GM20000 (cell line): ENCODE measurements around the gene VAT1.
"Not testable (repeated sequence)": the region's sequence is repeated elsewhere in the genome, so short reads cannot be mapped to it uniquely, and the experiment has no call there.

ENCODE experiments used
- DNase-seq: peaks from one replicate; pipeline ENCODE4 v3.0.0; 2012; ENCODE audit warnings: low spot score
- TF ChIP-seq, protein P1 (sequence below): IDR thresholded peaks from 2 replicates; pipeline ENCODE4 v1.5.1; 2012; ENCODE audit warnings: mild to moderate bottlenecking, control low read depth; ENCODE audit errors: extremely low read depth, missing control alignments

The VAT1 gene

DNA sequence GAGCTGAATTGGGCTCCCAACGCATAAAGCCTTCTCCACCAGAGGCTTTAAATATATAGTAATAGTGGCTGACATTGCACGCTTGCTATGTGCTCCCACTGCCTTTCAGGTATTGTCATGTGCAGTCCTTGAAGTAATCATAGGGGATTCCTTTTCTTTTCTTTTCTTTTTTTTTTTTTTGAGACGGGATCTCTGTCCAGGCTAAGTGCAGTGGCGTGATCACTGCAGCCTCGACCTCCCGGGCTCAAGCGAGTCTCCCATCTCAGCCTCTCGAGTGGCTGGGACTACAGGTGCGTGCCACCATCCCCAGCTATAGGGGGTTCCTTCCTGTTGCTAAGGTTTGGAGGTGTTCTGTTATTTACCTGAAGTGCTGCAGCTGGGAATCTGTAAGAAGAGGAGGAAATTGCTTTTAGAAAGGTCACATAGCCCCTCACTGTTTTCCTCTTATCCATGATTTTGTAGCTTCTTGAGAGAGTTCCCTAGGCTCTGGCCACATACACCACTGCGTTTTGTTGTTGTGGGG, 23.1 kb downstream of the VAT1 start:
- TF ChIP-seq, protein P1, sequence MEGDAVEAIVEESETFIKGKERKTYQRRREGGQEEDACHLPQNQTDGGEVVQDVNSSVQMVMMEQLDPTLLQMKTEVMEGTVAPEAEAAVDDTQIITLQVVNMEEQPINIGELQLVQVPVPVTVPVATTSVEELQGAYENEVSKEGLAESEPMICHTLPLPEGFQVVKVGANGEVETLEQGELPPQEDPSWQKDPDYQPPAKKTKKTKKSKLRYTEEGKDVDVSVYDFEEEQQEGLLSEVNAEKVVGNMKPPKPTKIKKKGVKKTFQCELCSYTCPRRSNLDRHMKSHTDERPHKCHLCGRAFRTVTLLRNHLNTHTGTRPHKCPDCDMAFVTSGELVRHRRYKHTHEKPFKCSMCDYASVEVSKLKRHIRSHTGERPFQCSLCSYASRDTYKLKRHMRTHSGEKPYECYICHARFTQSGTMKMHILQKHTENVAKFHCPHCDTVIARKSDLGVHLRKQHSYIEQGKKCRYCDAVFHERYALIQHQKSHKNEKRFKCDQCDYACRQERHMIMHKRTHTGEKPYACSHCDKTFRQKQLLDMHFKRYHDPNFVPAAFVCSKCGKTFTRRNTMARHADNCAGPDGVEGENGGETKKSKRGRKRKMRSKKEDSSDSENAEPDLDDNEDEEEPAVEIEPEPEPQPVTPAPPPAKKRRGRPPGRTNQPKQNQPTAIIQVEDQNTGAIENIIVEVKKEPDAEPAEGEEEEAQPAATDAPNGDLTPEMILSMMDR = no peak
- DNase-seq = no peak

DNA sequence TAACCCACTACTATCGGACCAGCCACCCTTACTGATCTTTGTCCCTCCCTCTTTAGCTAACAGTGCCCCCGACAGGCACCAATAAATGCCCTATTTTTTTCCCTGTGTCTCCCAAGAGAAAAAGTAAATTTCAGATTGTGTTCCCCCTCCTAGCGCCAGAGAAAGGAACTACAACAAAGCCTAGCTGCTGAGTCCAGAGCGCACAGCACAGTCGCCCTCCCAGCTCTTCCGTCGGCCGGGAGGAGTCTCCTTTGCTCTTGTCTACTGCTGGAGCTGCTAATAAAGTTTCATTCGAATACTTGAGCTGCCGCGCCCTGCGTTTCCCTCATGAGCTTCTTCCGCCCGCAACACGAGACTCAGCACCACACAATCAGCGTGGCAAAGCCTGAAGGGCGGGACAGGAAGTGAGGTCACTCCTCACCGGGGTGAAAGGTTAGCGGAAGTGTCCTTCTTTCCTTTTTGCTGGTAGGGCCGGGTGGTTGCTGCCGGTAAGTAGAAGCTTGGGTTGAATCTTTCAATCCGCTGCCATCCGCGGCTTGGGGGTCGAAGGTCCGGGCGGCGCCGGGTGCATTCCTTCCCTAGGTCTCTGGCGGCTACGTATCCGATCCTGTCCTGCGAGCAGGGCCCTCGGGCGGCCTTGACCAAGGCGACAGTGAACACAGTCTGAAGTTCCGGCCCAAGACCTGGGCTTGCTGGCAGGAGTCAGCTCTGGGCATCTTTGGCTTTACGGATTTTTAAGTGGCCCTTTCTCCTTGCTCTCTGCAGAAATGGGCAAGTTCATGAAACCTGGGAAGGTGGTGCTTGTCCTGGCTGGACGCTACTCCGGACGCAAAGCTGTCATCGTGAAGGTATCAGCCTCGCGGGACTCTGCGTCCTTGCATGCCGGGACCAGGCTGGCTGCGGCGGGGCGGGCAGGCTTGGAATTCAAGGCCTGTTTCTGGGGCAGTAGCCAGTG, 23.9 kb downstream of the VAT1 start, which contains the start of gene RPL27:
TSS of gene RPL27 (plus strand) at position 436 of the 955 bp plus-strand sequence. CDS start at position 768, 332 bp downstream.
- TF ChIP-seq, protein P1 = peak; percentile 78
- DNase-seq = peak; percentile 91

DNA sequence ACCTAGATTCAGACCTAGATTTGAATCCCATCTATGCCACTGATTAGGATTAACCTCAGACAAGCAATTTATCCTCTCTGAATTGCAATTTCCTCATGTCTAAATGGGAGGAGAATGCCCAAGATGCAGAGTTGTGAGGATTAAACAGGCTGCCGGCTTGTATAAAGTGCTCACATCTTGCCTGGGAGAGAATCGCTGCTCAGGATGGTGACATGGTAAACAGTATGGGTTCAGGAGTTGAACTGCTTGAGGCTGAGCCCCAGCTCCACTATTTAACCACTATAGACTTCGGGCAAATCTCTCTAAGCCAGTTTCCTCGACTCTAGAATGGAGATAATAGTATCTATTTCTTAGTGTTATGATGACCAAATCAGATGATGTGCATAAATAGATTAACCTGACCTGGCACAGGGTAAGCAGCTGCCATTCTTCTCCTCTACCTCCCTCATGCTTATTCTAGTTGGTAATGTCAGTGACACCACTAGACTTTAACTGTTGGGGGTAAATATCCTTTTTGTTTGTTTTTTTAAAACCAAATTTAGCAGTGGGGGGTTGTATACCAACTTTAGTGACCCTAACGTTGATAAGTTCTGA, 24.7 kb downstream of the VAT1 start:
- TF ChIP-seq, protein P1 = no peak
- DNase-seq = no peak

DNA sequence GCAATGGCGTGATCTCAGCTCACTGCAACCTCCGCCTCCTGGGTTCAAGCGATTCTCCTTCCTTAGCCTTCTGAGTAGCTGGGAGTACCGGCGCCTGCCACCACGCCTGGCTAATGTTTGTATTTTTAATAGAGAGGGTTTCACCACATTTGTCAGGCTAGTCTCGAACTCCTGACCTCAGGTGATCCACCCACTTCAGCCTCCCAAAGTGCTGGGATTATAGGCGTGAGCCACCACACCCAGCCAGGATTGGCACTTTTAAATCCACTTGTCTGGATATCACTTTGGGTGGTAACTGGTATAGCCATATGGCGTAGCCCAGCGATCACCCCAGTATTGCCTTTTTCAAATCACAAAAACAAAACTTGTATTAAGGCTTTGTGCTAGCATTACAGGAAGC, 28.3 kb downstream of the VAT1 start:
- not testable (repeated sequence) for DNase-seq

DNA sequence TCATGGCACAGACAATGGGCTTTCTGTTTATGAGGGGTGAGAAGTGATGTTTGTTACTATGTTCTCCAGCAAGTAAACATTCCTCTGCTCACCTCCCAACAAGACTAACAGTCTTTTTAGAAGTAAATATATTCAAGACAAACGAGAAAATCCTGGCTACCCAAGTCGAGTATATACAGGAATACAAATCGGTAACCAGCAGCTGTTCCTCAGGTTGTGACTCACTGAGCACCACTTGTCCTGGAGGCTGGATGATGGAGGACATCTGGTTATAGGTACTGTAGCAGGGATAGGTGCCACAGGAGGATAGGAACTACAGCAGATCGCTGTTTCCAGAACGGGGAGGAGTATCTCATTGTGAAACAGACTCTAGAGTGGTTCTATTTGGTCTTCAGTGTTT, 29.3 kb downstream of the VAT1 start:
- no peak for DNase-seq
- TF ChIP-seq, protein P1 = no peak

DNA sequence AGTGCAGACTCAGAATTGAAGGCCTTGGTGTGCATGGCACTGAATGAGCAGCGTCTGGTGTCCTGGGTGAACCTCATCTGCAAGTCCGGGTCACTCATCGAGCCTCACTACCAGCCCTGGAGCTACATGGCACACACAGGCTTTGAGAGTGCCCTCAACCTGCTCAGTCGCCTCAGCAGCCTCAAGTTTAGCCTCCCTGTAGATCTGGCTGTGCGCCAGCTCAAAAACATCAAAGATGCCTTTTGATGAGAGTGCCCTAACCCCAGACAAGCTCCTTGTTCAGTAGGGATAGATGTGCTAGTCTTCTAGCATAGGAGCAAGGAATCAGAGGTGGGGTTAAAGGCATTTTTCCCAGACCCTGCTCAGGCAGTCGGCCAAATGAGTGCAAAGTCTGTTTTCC, 30.7 kb downstream of the VAT1 start:
- TF ChIP-seq, protein P1 = no peak
- no peak for DNase-seq

DNA sequence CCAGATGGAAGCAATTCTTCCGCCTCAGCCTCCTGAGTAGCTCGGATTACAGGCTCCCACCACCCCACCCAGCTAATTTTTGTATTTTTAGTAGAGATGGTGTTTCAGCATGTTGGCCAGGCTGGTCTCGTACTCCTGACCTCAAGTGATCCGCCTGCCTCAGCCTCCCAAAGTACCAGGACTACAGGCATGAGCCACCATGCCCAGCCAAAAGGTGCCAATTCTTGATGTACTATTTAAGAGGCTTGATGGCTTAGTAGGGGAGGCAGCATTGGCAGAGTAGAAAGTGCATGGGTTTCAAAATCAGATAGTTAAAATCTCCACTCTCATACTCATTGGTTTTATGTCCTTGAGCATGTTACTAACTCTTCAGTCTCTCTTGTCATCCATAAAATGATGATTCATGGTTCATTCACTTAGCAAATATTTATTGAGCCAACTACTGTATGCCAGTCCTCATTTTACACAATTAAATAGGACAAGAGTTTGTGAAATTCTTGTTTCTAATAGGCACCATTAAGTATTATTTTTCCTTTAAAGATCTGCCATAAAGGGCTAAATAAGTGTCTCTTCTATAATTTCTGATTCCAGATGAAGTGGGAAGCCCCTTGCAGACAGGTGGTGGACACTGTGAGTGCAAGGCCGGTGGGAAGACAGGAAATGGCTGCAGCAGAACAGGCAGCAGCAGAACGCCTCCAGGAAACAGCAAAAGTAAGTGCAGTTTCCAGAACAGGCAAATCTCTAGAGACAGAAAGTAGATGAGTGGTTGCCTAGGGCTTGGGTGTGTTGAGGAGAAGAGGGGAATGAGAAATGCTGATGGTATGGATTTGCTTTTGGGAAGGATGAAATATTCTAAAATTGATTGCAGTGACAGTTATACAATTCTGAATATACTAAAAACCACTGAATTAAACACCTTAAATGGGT, 32.2 kb downstream of the VAT1 start:
- TF ChIP-seq, protein P1 = no peak
- DNase-seq = no peak
